Colonic mucosa (tissue), 4 donors: ENCODE data around the gene C19orf12. TPM values are rescaled to one million over a fixed set of nuclear protein-coding genes. Genes with fewer than 3 reads are reported as not detected.

Experiments
- DNase-seq: peaks from one replicate; pipeline ENCODE4 v3.0.0-alpha.2; 2020
- H3K27ac ChIP-seq: fragments of 200-600 bp; one replicate; pipeline ENCODE4 v1.8.0; 2021
- H3K27me3 ChIP-seq: fragments of 200-600 bp; one replicate; pipeline ENCODE4 v1.8.0; 2021
- H3K36me3 ChIP-seq: fragments of 200-600 bp; one replicate; pipeline ENCODE4 v1.8.0; 2021
- H3K4me1 ChIP-seq: fragments of 200-600 bp; one replicate; pipeline ENCODE4 v1.8.0; 2021; ENCODE audit warnings: mild to moderate bottlenecking
- H3K4me3 ChIP-seq: fragments of 200-600 bp; one replicate; pipeline ENCODE4 v1.8.0; 2021
- H3K9ac ChIP-seq, 2 donors: one replicate each; pipeline ENCODE4 v1.7.0; 2013; ENCODE audit warnings: control low read depth in 2 of 2, low read depth in 2 of 2, low read length in 2 of 2
- H3K9me3 ChIP-seq: fragments of 200-600 bp; one replicate; pipeline ENCODE4 v1.8.0; 2021
- intact Hi-C: fragments of 100-400 bp; cut with DNase I; formaldehyde crosslinking; loops from one replicate; pipeline ENCODE4 v1.14.1; 2022
- total RNA-seq, 2 donors: library from RNA; stranded (reverse); fragmentation: NEBNext Ultra II Directional in 1 of 2; extraction: Animal tissue kit (Norgen Biotek cat#: 25700) in 1 of 2; gene quantifications; one replicate each; pipeline ENCODE4 v1.2.1, GENCODE V29; 2021
- TF ChIP-seq, protein P1 (sequence below): fragments of 200-600 bp; IDR thresholded peaks from one replicate; pipeline ENCODE4 v1.8.0; 2022; ENCODE audit warnings: antibody characterized with exemption, mild to moderate bottlenecking
- donor health status: healthy.
- donor health status: DM: no; HTN: no; CAD: no.
- donor health status: DM: no; HTN: no; CAD: no.

Gene C19orf12
- total RNA-seq, 2 donors from 2014 or later: 15.2 to 15.3 TPM

DNA sequence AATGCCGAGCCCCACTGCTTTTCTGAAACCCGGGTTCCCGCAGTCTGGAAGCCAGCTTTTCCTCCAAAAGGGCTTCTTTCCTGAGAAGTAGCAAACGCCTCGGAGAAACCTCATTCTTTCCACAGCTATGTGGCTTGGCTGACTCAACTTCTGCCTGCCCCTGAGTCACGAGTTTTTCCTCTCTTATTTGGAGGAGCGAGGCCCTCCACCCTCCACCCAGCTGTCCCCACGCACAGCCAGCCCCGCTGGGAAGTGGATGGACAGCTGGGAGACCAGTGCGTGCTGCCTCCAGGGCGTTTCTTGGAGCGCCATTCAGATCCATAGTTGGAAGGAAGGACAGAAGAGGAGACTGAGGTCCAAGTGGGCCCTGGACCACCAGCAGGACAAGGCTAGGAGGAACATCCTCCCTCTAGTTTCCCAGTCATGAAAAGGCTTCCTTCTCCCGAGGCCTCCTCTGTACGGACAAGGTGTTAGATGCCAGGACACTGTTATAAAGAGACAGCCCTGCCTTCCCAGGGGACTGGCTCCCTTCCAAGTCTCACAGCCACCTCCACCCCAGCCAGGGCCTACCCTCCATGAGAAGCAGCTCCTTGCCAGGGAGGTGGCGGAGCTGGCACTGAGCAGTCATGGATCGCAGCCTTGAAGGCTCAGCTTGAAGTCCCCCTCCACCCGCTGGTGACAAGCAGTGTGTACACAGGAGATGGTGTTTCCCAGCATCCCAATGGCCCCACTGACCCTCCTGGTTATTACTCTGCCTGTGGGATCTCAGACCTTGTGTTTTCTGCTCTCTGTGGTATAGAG is 52.3 kb downstream of the C19orf12 start:
- no peaks in the 10 kb centered on the region for H3K36me3 ChIP-seq
- intact Hi-C loops: no loop called here
- peak overlapping the region; percentile 61 for H3K27ac ChIP-seq
- peak; percentile 42 for DNase-seq
- TF ChIP-seq, protein P1, sequence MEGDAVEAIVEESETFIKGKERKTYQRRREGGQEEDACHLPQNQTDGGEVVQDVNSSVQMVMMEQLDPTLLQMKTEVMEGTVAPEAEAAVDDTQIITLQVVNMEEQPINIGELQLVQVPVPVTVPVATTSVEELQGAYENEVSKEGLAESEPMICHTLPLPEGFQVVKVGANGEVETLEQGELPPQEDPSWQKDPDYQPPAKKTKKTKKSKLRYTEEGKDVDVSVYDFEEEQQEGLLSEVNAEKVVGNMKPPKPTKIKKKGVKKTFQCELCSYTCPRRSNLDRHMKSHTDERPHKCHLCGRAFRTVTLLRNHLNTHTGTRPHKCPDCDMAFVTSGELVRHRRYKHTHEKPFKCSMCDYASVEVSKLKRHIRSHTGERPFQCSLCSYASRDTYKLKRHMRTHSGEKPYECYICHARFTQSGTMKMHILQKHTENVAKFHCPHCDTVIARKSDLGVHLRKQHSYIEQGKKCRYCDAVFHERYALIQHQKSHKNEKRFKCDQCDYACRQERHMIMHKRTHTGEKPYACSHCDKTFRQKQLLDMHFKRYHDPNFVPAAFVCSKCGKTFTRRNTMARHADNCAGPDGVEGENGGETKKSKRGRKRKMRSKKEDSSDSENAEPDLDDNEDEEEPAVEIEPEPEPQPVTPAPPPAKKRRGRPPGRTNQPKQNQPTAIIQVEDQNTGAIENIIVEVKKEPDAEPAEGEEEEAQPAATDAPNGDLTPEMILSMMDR: no peak
- H3K4me3 ChIP-seq: no peak overlapping the region
- H3K27me3 ChIP-seq: no peaks in the 10 kb centered on the region
- H3K9ac ChIP-seq: peak overlapping the region in 1 of 2 donors; percentile 2
- H3K4me1 ChIP-seq: peaks cover 3% of the 10 kb centered on the region
- H3K9me3 ChIP-seq: no peaks in the 10 kb centered on the region

DNA sequence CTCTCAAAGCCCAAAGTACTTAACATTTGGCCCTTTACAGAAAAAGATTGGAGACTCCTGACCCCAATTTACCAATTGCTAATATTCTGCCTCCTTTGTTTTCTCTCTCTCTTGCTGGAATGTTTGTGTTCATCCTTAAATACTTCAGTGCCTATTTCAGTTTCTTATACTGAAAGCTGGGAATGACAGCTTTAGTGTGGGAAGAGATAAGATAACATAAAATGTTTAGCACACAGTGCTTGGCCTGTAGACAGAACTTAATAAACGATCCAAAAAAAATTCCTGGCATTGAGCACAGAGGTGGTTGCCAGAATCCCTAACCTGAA is 52.8 kb downstream of the C19orf12 start:
- Histone ChIP-seq H3K9ac (no peak overlapping the region), H3K4me1 (peaks cover 3% of the 10 kb centered on the region), H3K9me3 (no peaks in the 10 kb centered on the region), H3K36me3 (no peaks in the 10 kb centered on the region), H3K4me3 (no peak overlapping the region), H3K27ac (peak overlapping the region; percentile 61), H3K27me3 (no peaks in the 10 kb centered on the region)
- no peak for DNase-seq
- TF ChIP-seq, protein P1: no peak
- intact Hi-C loops: no loop called here

DNA sequence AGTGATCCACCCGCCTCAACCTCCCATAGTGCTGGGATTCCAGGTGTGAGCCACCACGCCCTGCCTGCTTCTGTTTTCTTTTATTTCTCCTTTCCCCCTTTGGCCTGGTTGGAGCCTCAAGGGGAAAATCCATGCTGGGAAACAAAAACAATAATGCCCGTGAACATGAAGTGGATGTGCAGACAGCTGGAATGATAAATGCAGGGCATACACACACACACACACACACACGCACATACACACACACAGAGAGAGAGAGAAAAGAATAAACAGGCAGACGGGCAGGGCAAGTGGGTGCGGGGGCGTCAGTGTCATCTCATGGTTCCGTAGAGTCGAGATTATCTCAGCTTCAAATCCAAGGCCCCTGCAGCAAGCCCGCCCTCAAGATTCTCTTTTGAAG is 54.2 kb downstream of the C19orf12 start:
- DNase-seq: no peak
- no peaks in the 10 kb centered on the region for H3K36me3 ChIP-seq
- intact Hi-C loops: no loop called here
- H3K27ac ChIP-seq: no peak overlapping the region
- H3K4me3 ChIP-seq: no peak overlapping the region
- peaks cover 3% of the 10 kb centered on the region for H3K4me1 ChIP-seq
- H3K9me3 ChIP-seq: no peaks in the 10 kb centered on the region
- TF ChIP-seq, protein P1: no peak
- no peak overlapping the region for H3K9ac ChIP-seq
- H3K27me3 ChIP-seq: no peaks in the 10 kb centered on the region

DNA sequence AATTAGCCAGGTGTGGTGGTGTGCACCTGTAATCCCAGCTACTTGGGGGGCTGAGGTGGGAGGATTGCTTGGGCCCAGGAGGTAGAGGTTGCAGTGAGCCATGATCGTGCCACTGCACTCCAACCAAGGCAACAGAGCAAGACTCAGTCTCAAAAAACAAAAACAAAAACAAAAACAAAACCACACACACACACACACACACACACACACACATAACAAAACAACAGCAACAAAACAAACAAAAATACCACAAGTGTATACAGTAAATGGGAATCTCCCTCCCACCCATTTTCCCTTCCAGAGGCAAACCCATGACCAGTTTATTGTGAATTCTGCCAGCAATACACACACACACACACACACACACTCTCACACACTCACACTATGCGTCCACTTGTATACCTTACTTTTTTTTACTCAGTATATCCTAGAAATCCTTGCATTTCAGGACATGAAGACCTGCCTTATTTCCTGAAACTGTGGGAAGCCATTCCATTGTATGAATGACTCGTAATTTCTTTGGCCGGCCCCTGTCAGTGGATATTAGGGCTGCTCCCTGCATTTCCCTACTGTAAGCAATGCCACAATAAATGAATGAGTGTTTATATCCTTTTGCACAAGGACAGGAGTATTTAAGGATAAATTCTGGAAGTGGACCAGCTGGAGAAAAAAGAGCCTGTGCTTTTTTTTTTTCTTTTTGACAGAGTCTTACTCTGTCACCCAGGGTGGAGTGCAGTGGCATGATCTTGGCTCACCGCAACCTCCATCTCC is 56.7 kb downstream of the C19orf12 start:
- intact Hi-C loops: loop anchor here (5.0 kb wide), 1 partner anchor 46 kb away; no protein-coding TSS in a partner anchor
- H3K9me3 ChIP-seq: no peaks in the 10 kb centered on the region
- H3K27ac ChIP-seq: no peak overlapping the region
- no peaks in the 10 kb centered on the region for H3K36me3 ChIP-seq
- no peak overlapping the region for H3K4me3 ChIP-seq
- no peak overlapping the region for H3K9ac ChIP-seq
- no peaks in the 10 kb centered on the region for H3K27me3 ChIP-seq
- H3K4me1 ChIP-seq: no peaks in the 10 kb centered on the region
- TF ChIP-seq, protein P1: no peak
- DNase-seq: no peak

DNA sequence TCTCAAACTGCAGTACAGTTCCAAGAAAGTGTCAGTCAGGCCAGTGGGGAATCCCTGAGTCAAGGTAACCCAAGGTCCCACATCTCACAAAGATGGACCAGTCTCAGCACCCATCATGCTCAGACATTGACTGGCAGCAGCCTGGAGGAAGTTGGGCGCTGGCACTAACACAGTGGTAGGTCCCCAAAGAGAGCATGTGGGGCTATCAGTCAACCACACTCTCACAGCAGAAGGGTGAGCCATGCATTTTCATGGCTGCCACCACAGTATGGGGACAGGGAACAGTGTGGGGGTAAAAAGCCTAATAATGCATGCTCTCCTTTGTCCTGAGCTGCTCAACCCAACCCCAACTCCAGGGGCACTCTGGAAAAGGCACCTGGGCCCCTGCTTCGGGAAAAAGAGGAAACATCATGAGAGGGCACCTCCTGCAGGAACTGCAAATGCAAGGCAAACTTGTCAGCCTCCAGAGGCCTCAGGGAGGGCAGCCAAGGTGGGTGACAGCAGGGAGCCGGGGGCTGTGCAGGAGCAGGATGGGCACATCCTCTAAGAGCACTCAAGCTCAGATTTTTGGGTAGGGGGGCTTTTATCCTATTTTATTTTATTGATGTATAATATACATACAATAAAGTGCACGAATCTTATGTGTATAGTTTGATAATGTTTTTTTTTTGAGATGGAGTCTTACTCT is 59.3 kb downstream of the C19orf12 start:
- no peak overlapping the region for H3K4me3 ChIP-seq
- no peaks in the 10 kb centered on the region for H3K36me3 ChIP-seq
- TF ChIP-seq, protein P1: no peak
- no peak for DNase-seq
- H3K9ac ChIP-seq: no peak overlapping the region
- no peaks in the 10 kb centered on the region for H3K4me1 ChIP-seq
- H3K27ac ChIP-seq: no peak overlapping the region
- H3K27me3 ChIP-seq: no peaks in the 10 kb centered on the region
- no peaks in the 10 kb centered on the region for H3K9me3 ChIP-seq
- intact Hi-C loops: loop anchor here (5.0 kb wide), 1 partner anchor 43 kb away; no protein-coding TSS in a partner anchor
